K562 (cell line): ENCODE results near the gene TICRR. TPM values are rescaled to one million over a fixed set of nuclear protein-coding genes. Genes with fewer than 3 reads are reported as not detected.

Source experiments
- ATAC-seq: fragments of 200-7000 bp; cut with Tn5 transposase; 3 replicates; pipeline ENCODE4 v1.9.1; 2020; ENCODE audit warnings: moderate library complexity
- BruUV-seq: library from RNA; stranded (reverse); fragments of 400-500 nt; replicated peaks from 2 replicates; lab custom pipeline; 2021; lab: Mats Ljungman, UMichigan
- CTCF ChIA-PET: fragments of 300-600 bp; formaldehyde crosslinking; extraction: SDS; loops from one replicate; lab custom pipeline; 2021; ENCODE audit warnings: low intra/inter-chr PET ratio; lab: Yijun Ruan, JAX
- POLR2A ChIA-PET: fragments of 300-600, 350-650 bp; sonication (Branson Sonifier 250); formaldehyde crosslinking; extraction: SDS; loops from one replicate; lab custom pipeline; 2021; ENCODE audit warnings: antibody characterized with exemption, inconsistent platforms; lab: Yijun Ruan, JAX
- DNase-seq, 4 experiments: peaks; one replicate each; pipeline versions ENCODE4 v3.0.0 to v3.0.0-alpha.2; 2011 to 2018; ENCODE audit warnings: low spot score in 3 of 4, mixed read lengths in 3 of 4; ENCODE audit errors: extremely low read depth in 1 of 4
- FAIRE-seq: peaks from 2 replicates; lab custom pipeline; 2011; peaks lifted over from hg19 to GRCh38; lab: Jason Lieb, UNC
- H2AFZ ChIP-seq: 2 replicates; pipeline ENCODE4 v1.6.0; 2011; ENCODE audit warnings: low read depth, low read length, control low read depth, inconsistent platforms
- H3K27ac ChIP-seq: fragments of 200-600 bp; 3 replicates; pipeline ENCODE4 v1.8.0; 2011; ENCODE audit warnings: low read depth, mild to moderate bottlenecking, control low read depth, inconsistent platforms, low read length, moderate library complexity, mixed read lengths; ENCODE audit errors: extremely low read depth
- H3K27me3 ChIP-seq, 2 experiments: fragments of 300-600 bp in 1 of 2; 2 replicates in 1 of 2; 3 replicates in 1 of 2; pipeline versions ENCODE4 v1.6.0 to v1.8.0; 2011; ENCODE audit warnings: inconsistent platforms in 2 of 2, low read length in 2 of 2, mild to moderate bottlenecking in 1 of 2, mixed read lengths in 1 of 2, moderate library complexity in 1 of 2; ENCODE audit not compliant: control insufficient read depth in 2 of 2, insufficient read depth in 2 of 2
- H3K36me3 ChIP-seq: fragments of 300-600 bp; 3 replicates; pipeline ENCODE4 v1.8.0; 2011; ENCODE audit warnings: mild to moderate bottlenecking, low read length, inconsistent platforms; ENCODE audit not compliant: control insufficient read depth, insufficient read depth
- H3K4me1 ChIP-seq, 2 experiments: fragments of 200-600 bp in 1 of 2; replicated peaks in 1 of 2; 2 replicates in 1 of 2; 3 replicates in 1 of 2; pipeline versions ENCODE4 v1.5.1 to v1.8.0; 2011; ENCODE audit warnings: inconsistent platforms in 2 of 2, low read length in 2 of 2, mild to moderate bottlenecking in 1 of 2, mixed read lengths in 1 of 2, moderate library complexity in 1 of 2; ENCODE audit not compliant: control insufficient read depth in 2 of 2, insufficient read depth in 2 of 2
- H3K4me2 ChIP-seq: 2 replicates; pipeline ENCODE4 v1.6.1; 2011; ENCODE audit warnings: low read length, control low read depth, inconsistent platforms, mixed read lengths; ENCODE audit not compliant: insufficient read depth
- H3K4me3 ChIP-seq: fragments of 200-600 bp; sonication (generic), shearing (Covaris generic); 2 replicates; pipeline ENCODE4 v1.5.1; 2016; ENCODE audit warnings: control low read depth, inconsistent platforms
- H3K79me2 ChIP-seq: fragments of 200-600 bp; 3 replicates; pipeline ENCODE4 v1.8.0; 2011; ENCODE audit warnings: low read length, inconsistent platforms; ENCODE audit not compliant: control insufficient read depth, insufficient read depth
- H3K9ac ChIP-seq, 2 experiments: 2 replicates each; pipeline versions ENCODE4 v1.6.0 to v1.6.1; 2011; ENCODE audit warnings: low read depth in 2 of 2, low read length in 2 of 2, control low read depth in 1 of 2, inconsistent platforms in 1 of 2, mild to moderate bottlenecking in 1 of 2, mixed read lengths in 1 of 2; ENCODE audit not compliant: insufficient read depth in 1 of 2
- H3K9me1 ChIP-seq: one replicate; pipeline ENCODE4 v1.6.0; 2011; ENCODE audit warnings: inconsistent platforms, mild to moderate bottlenecking, low read length, moderate library complexity; ENCODE audit not compliant: control insufficient read depth, insufficient read depth
- H3K9me3 ChIP-seq: replicated peaks from 2 replicates; pipeline ENCODE4 v1.5.1; 2011; ENCODE audit warnings: low read depth, low read length, inconsistent platforms; ENCODE audit not compliant: control insufficient read depth, insufficient read depth
- H4K20me1 ChIP-seq: replicated peaks from 2 replicates; pipeline ENCODE4 v1.6.1; 2011; ENCODE audit warnings: low read length, inconsistent platforms, mixed read lengths; ENCODE audit not compliant: control insufficient read depth, insufficient read depth
- CBX5 ChIP-seq: IDR thresholded peaks from 2 replicates; pipeline ENCODE4 v1.6.1; 2014; ENCODE audit warnings: low read depth, borderline replicate concordance
- CUX1 ChIP-seq: fragments of 200-800 bp; sonication (Bioruptor generic); IDR thresholded peaks from 2 replicates; pipeline ENCODE4 v1.6.1; 2016; ENCODE audit warnings: missing genetic modification characterization, missing compliant biosample characterization
- ETS2 ChIP-seq: IDR thresholded peaks from 2 replicates; pipeline ENCODE4 v1.6.1; 2016; ENCODE audit warnings: borderline replicate concordance, missing genetic modification characterization, mild to moderate bottlenecking, moderate library complexity, missing compliant biosample characterization; ENCODE audit not compliant: poor library complexity, severe bottlenecking
- POLR2G ChIP-seq: fragments of 200-400 bp; formaldehyde crosslinking; IDR thresholded peaks from 2 replicates; pipeline ENCODE4 v1.6.1; 2017; ENCODE audit warnings: low read depth, mild to moderate bottlenecking, antibody characterized with exemption, low read length, moderate library complexity
- PPARD ChIP-seq: fragments of 250-450 bp; sonication (Bioruptor Pico); IDR thresholded peaks from 2 replicates; pipeline ENCODE4 v1.8.0; 2022; ENCODE audit warnings: inconsistent platforms, mild to moderate bottlenecking, moderate library complexity
- ZBTB12 ChIP-seq: fragments of 250-450 bp; sonication (Bioruptor Pico); IDR thresholded peaks from 2 replicates; pipeline ENCODE4 v1.4.0; 2020
- ZBTB33 ChIP-seq: sonication (generic); formaldehyde crosslinking; IDR thresholded peaks from 2 replicates; pipeline ENCODE4 v1.8.1; 2023; ENCODE audit warnings: mild to moderate bottlenecking, missing genetic modification reagents
- ZNF133 ChIP-seq: fragments of 250-450 bp; sonication (Bioruptor Pico); IDR thresholded peaks from 2 replicates; pipeline ENCODE4 v1.4.0; 2020; ENCODE audit warnings: mild to moderate bottlenecking
- ZNF197 ChIP-seq: fragments of 200-800 bp; sonication (Bioruptor generic); IDR thresholded peaks from 2 replicates; pipeline ENCODE4 v1.6.1; 2016; ENCODE audit warnings: low read depth, missing genetic modification characterization, missing compliant biosample characterization
- ZNF41 ChIP-seq: fragments of 250-450 bp; sonication (Bioruptor Pico); conservative IDR thresholded peaks from 2 replicates; pipeline ENCODE4 v1.4.0; 2020; ENCODE audit warnings: mild to moderate bottlenecking
- WGBS: fragments of 100-300 bp; shearing (Covaris generic); methylation state at CpG from one replicate; pipeline ENCODE4 v1.1.6; 2016; ENCODE audit warnings: low coverage, mixed read lengths; ENCODE audit not compliant: insufficient coverage; ENCODE audit errors: missing lambda C conversion rate; 5-methylcytosine and 5-hydroxymethylcytosine counted together
- in situ Hi-C: fragments of 300-500 bp; cut with MboI; formaldehyde crosslinking; loops from 4 replicates; pipeline ENCODE4 v1.15.0; 2018; ENCODE audit warnings: inconsistent platforms, mixed read lengths
- intact Hi-C: fragments of 100-400 bp; cut with micrococcal nuclease; formaldehyde crosslinking; loops from 2 replicates; pipeline ENCODE4 v1.14.2; 2022
- polyA plus RNA-seq, 8 experiments: library from polyadenylated mRNA; depleted of rRNA in 4 of 8; stranded (reverse) in 5 of 8; unstranded in 3 of 8; fragments of >200 nt; fragmentation: Nextera tagmentation in 2 of 8; fragmentation: Illumina TruSeq in 1 of 8; extraction: Ambion mirVana in 2 of 8; extraction: Trizol in 1 of 8; gene quantifications; 2 replicates each; pipeline versions ENCODE4 v1.2.1 to v1.2.3, GENCODE V29; 2011 to 2014; ENCODE audit warnings: inconsistent platforms in 1 of 8, missing spikeins in 1 of 8
- total RNA-seq, 7 experiments: library from RNA; depleted of rRNA in 6 of 7; stranded (reverse); fragments of >200 nt in 6 of 7; fragmentation: Illumina TruSeq in 2 of 7; extraction: Trizol in 2 of 7; gene quantifications; 2 replicates each; pipeline versions ENCODE4 v1.2.1 to v1.2.3, GENCODE V29; 2011 to 2021; ENCODE audit warnings: low replicate concordance in 1 of 7

The TICRR gene
- total and polyA plus RNA-seq, 9 of the 15 experiments (the other 6 are each of a cell fraction or from before 2014, with no cell fraction given) = 0.84 to 22.9 (median 13.7) TPM

- TF ChIP-seq ZBTB33 (CRISPR knock-in tag) = peak; percentile 74
- TF ChIP-seq, all 486 proteins: peak for 4
These were observed 55.0 kb downstream of the TICRR start (continued) for GRCh38 chr15:89630260-89630659.

GRCh38 chr15:89630974-89631901, 56.0 kb downstream of the TICRR start:
- H3K9me1 ChIP-seq = no peaks in the 10 kb centered on the region
- H3K27me3 ChIP-seq = no peaks in the 10 kb centered on the region
- peaks cover 59% of the 10 kb centered on the region for H3K36me3 ChIP-seq
- 89% methylated on average over 29 of the region's 30 CpGs for WGBS
- H3K27ac ChIP-seq = no peak overlapping the region
- H3K79me2 ChIP-seq = no peaks in the 10 kb centered on the region
- intact Hi-C loops (no loop called here), in situ Hi-C loops (no loop called here)
- H3K9ac ChIP-seq = no peak overlapping the region
- no peaks in the 10 kb centered on the region for H4K20me1 ChIP-seq
- FAIRE-seq = no peak
- no peak overlapping the region for H3K4me3 ChIP-seq
- peak; percentile 50 for ATAC-seq
- DNase-seq = peak in 1 of 4 experiments; percentile 7
- no peak overlapping the region for H3K4me2 ChIP-seq
- no peaks in the 10 kb centered on the region; a peak in 1 of 5 replicates for H3K4me1 ChIP-seq
- ChIA-PET POLR2A (interaction anchor here (0.5 to 1.3 kb wide), 3 partner anchors 10 to 21 kb away, joined by 3 read pairs; no protein-coding TSS in a partner anchor), CTCF (no interaction called here)
- H2AFZ ChIP-seq = no peak overlapping the region
- H3K9me3 ChIP-seq = peaks cover 5% of the 10 kb centered on the region; the same call in 1 of the 2 replicates
- no TSS peak for BruUV-seq
- TF ChIP-seq CUX1 = no peak
- no peak for TF ChIP-seq ZNF197 (CRISPR knock-in tag)
- no peak for TF ChIP-seq CBX5
- TF ChIP-seq ETS2 (tag) = no peak
- peak; percentile 75 for TF ChIP-seq POLR2G
- TF ChIP-seq ZNF41 = no peak
- TF ChIP-seq ZBTB12 (CRISPR knock-in tag) = no peak
- no peak for TF ChIP-seq ZNF133 (CRISPR knock-in tag)
- TF ChIP-seq PPARD (CRISPR knock-in tag) = no peak
